Upper lobe of left lung (tissue), 6 donors: ENCODE data around the gene BRD7. TPM values are rescaled to one million over a fixed set of nuclear protein-coding genes. Genes with fewer than 3 reads are reported as not detected.

ENCODE experiments used
- ATAC-seq, 2 donors: fragments of 200-7000 bp; cut with Tn5 transposase; one replicate each; pipeline ENCODE4 v1.9.1; 2022; ENCODE audit warnings: mild to moderate bottlenecking in 2 of 2, moderate library complexity in 2 of 2; ENCODE audit not compliant: low FRiP score in 2 of 2
- DNase-seq, 2 donors: peaks; one replicate each; pipeline ENCODE4 v3.0.0-alpha.2; 2019 to 2020
- H3K27ac ChIP-seq, 4 donors: fragments of 200-600 bp; sonication (generic); one replicate each; pipeline ENCODE4 v1.5.1; 2016 to 2019
- H3K27me3 ChIP-seq, 4 donors: fragments of 200-600 bp; sonication (generic); one replicate each; pipeline ENCODE4 v1.5.1; 2017 to 2019
- H3K36me3 ChIP-seq, 4 donors: fragments of 200-600 bp; sonication (generic); one replicate each; pipeline ENCODE4 v1.5.1; 2016 to 2019
- H3K4me1 ChIP-seq, 4 donors: fragments of 200-600 bp; sonication (generic); one replicate each; pipeline ENCODE4 v1.5.1; 2018 to 2019
- H3K4me3 ChIP-seq, 4 donors: fragments of 200-600 bp; sonication (generic); one replicate each; pipeline ENCODE4 v1.5.1; 2017 to 2019; ENCODE audit warnings: mild to moderate bottlenecking in 2 of 4, moderate library complexity in 1 of 4
- H3K9me3 ChIP-seq, 4 donors: fragments of 200-600 bp; sonication (generic); one replicate each; pipeline ENCODE4 v1.5.1; 2018 to 2019
- CTCF ChIP-seq, 6 experiments: fragments of 450-650 bp in 4 of 6; fragments of 200-600 bp in 2 of 6; sonication (generic) in 2 of 6; IDR thresholded peaks; one replicate each; pipeline ENCODE4 v1.5.1; 2016 to 2019; ENCODE audit warnings: antibody characterized with exemption in 6 of 6
- EP300 ChIP-seq, 4 donors: sonication (generic); formaldehyde crosslinking; IDR thresholded peaks; one replicate each; pipeline ENCODE4 v1.5.1; 2017; ENCODE audit warnings: antibody characterized with exemption in 4 of 4, control low read depth in 2 of 4
- POLR2A ChIP-seq, 4 donors: fragments of 450-650 bp; IDR thresholded peaks; one replicate each; pipeline ENCODE4 v1.5.1; 2016 to 2017; ENCODE audit warnings: antibody characterized with exemption in 4 of 4, mild to moderate bottlenecking in 2 of 4
- POLR2AphosphoS5 ChIP-seq, 2 donors: sonication (generic); formaldehyde crosslinking; IDR thresholded peaks; one replicate each; pipeline ENCODE4 v1.5.1; 2017; ENCODE audit warnings: antibody characterized with exemption in 2 of 2
- WGBS, 2 donors: methylation state at CpG; one replicate each; pipeline ENCODE4 v1.1.5; 2017 to 2018; 5-methylcytosine and 5-hydroxymethylcytosine counted together
- total RNA-seq, 6 donors: library from RNA; depleted of rRNA in 4 of 6; stranded (reverse); fragments of >200 nt in 4 of 6; gene quantifications; one replicate each; pipeline versions ENCODE4 v1.1.0 to v1.2.1, GENCODE V29; 2016 to 2021
- donor health status: DM: no; HTN: no; CAD: no; lungs with moderate emphysema.
- donor health status: DM: no; HTN: yes; CAD: no; lungs with severe emphysema.

The BRD7 gene
- total RNA-seq, 6 donors from 2014 or later = 41.5 to 68.2 (median 53.4) TPM

GRCh38 chr16:50298075-50298460 is 70.7 kb downstream of the BRD7 start:
- Histone ChIP-seq H3K4me1 (peaks cover 0 to 16% (median 6%) of the 10 kb centered on the region in 4 donors), H3K9me3 (no peaks in the 10 kb centered on the region), H3K27ac (no peak overlapping the region), H3K27me3 (no peaks in the 10 kb centered on the region), H3K4me3 (no peak overlapping the region), H3K36me3 (peaks cover 0 to 64% (median 33%) of the 10 kb centered on the region in 4 donors)
- WGBS, 2 donors = 90 to 96% methylated on average over 7 of the region's 7 CpGs
- ATAC-seq (no peak), DNase-seq (no peak)
- TF ChIP-seq EP300 (IDR thresholded peaks at IDR 0.05) (no peak), POLR2A (IDR thresholded peaks at IDR 0.05) (no peak), CTCF (IDR thresholded peaks at IDR 0.05) (no peak), POLR2AphosphoS5 (IDR thresholded peaks at IDR 0.05) (no peak)

GRCh38 chr16:50297301-50298074 is 71.3 kb downstream of the BRD7 start:
- Histone ChIP-seq H3K36me3 (peaks cover 0 to 70% (median 38%) of the 10 kb centered on the region in 4 donors), H3K9me3 (no peaks in the 10 kb centered on the region), H3K4me1 (peaks cover 0 to 10% (median 4%) of the 10 kb centered on the region in 4 donors), H3K4me3 (no peak overlapping the region), H3K27me3 (no peaks in the 10 kb centered on the region), H3K27ac (no peak overlapping the region)
- TF ChIP-seq EP300 (IDR thresholded peaks at IDR 0.05) (no peak), POLR2A (IDR thresholded peaks at IDR 0.05) (no peak), POLR2AphosphoS5 (IDR thresholded peaks at IDR 0.05) (no peak), CTCF (IDR thresholded peaks at IDR 0.05) (no peak)
- ATAC-seq (no peak), DNase-seq (no peak)
- 83 to 86% methylated on average over 11 to 15 of the region's 15 CpGs for WGBS, 2 donors

GRCh38 chr16:50296807-50297206 is 72.0 kb downstream of the BRD7 start:
- 78% methylated on average over 2 of the region's 2 CpGs; no CpG with 5 or more reads in 1 of the 2 donors for WGBS, 2 donors
- H3K27me3 ChIP-seq = no peaks in the 10 kb centered on the region
- peaks cover 0 to 6% (median under 1%) of the 10 kb centered on the region in 4 donors for H3K4me1 ChIP-seq
- H3K36me3 ChIP-seq = peaks cover 0 to 75% (median 41%) of the 10 kb centered on the region in 4 donors
- TF ChIP-seq EP300 (IDR thresholded peaks at IDR 0.05) = no peak
- no peak for TF ChIP-seq CTCF (IDR thresholded peaks at IDR 0.05)
- no peak for TF ChIP-seq POLR2A (IDR thresholded peaks at IDR 0.05)
- TF ChIP-seq POLR2AphosphoS5 (IDR thresholded peaks at IDR 0.05) = no peak
- no peak for ATAC-seq
- DNase-seq = no peak
- H3K4me3 ChIP-seq = no peak overlapping the region
- no peaks in the 10 kb centered on the region for H3K9me3 ChIP-seq
- H3K27ac ChIP-seq = no peak overlapping the region

GRCh38 chr16:50295541-50296132 is 73.2 kb downstream of the BRD7 start:
- TF ChIP-seq POLR2AphosphoS5 (IDR thresholded peaks at IDR 0.05) = no peak
- no peak for TF ChIP-seq CTCF (IDR thresholded peaks at IDR 0.05)
- TF ChIP-seq EP300 (IDR thresholded peaks at IDR 0.05) = no peak
- no peak for TF ChIP-seq POLR2A (IDR thresholded peaks at IDR 0.05)
- H3K27ac ChIP-seq = no peak overlapping the region
- H3K36me3 ChIP-seq = peaks cover 0 to 76% (median 43%) of the 10 kb centered on the region in 4 donors
- no peaks in the 10 kb centered on the region for H3K4me1 ChIP-seq
- DNase-seq (no peak), ATAC-seq (no peak)
- H3K9me3 ChIP-seq = no peaks in the 10 kb centered on the region
- H3K27me3 ChIP-seq = no peaks in the 10 kb centered on the region
- no peak overlapping the region for H3K4me3 ChIP-seq
- WGBS, 2 donors = 98 to 99% methylated on average over 7 of the region's 7 CpGs
